Omental fat pad (tissue), 4 donors: ENCODE data around the gene SEC62. TPM values are rescaled to one million over a fixed set of nuclear protein-coding genes. Genes with fewer than 3 reads are reported as not detected.

Source experiments
- ATAC-seq: fragments of 150-250 bp; one replicate; pipeline ENCODE4 v1.9.1; 2016; ENCODE audit warnings: mild to moderate bottlenecking, moderate library complexity; ENCODE audit not compliant: low FRiP score
- DNase-seq: peaks from one replicate; pipeline ENCODE4 v3.0.0-alpha.2; 2019; ENCODE audit warnings: low spot score
- CTCF ChIP-seq, 3 donors: fragments of 450-650 bp; IDR thresholded peaks; one replicate each; pipeline ENCODE4 v1.5.1; 2016 to 2017; ENCODE audit warnings: antibody characterized with exemption in 3 of 3, mild to moderate bottlenecking in 3 of 3, moderate library complexity in 2 of 3
- total RNA-seq, 4 donors: library from RNA; depleted of rRNA; stranded (reverse); fragments of >200 nt; gene quantifications; one replicate each; pipeline ENCODE4 v1.1.0, GENCODE V29; 2016

SEC62 gene
- total RNA-seq, 4 donors from 2014 or later = 56.0 to 71.5 (median 67.2) TPM

GRCh38 chr3:170027233-170028102 is 60.9 kb downstream of the SEC62 start:
- ATAC-seq = no peak
- TF ChIP-seq CTCF (IDR thresholded peaks at IDR 0.05) = no peak

GRCh38 chr3:170033489-170033888 is 66.9 kb downstream of the SEC62 start:
- TF ChIP-seq CTCF (IDR thresholded peaks at IDR 0.05) = no peak
- DNase-seq = no peak
- no peak for ATAC-seq

More at GRCh38 chr3:170027233-170028102, 60.9 kb downstream of the SEC62 start:
- no peak for DNase-seq

- peak in 1 of 3 donors; percentile 5 for TF ChIP-seq CTCF (IDR thresholded peaks at IDR 0.05)
- DNase-seq = no peak
- ATAC-seq = peak; percentile 52
Measured at GRCh38 chr3:170037463-170038433, 71.1 kb downstream of the SEC62 start, which contains the start of gene GPR160. GPR160 (plus strand) TSS chr3:170037995; CDS start chr3:170083973, 45,978 bp downstream.

- DNase-seq = no peak
- TF ChIP-seq CTCF (IDR thresholded peaks at IDR 0.05) = no peak
- no peak for ATAC-seq
Measured at GRCh38 chr3:170038434-170039110, 72.0 kb downstream of the SEC62 start.

GRCh38 chr3:170040418-170040817 is 73.8 kb downstream of the SEC62 start:
- ATAC-seq (no peak), DNase-seq (no peak)
- TF ChIP-seq CTCF (IDR thresholded peaks at IDR 0.05) = no peak

GRCh38 chr3:170043506-170043905 is 76.9 kb downstream of the SEC62 start:
- no peak for DNase-seq
- no peak for ATAC-seq
- TF ChIP-seq CTCF (IDR thresholded peaks at IDR 0.05) = no peak
